Activated B cell treated with CpG ODN at 0.5 μM for 24 hours (primary cell): ENCODE measurements around the gene POLN. TPM values are rescaled to one million over a fixed set of nuclear protein-coding genes. Genes with fewer than 3 reads are reported as not detected.

ENCODE experiments used
- ATAC-seq: fragments of 200-7000 bp; cut with Tn5 transposase; one replicate; pipeline ENCODE4 v1.10.0; 2021; ENCODE audit warnings: low read depth, mild to moderate bottlenecking, moderate library complexity
- CTCF ChIA-PET: fragments of 350-600 bp; sonication (Branson Sonifier 250); formaldehyde crosslinking; loops from one replicate; lab custom pipeline; 2021; ENCODE audit warnings: antibody characterized with exemption; lab: Charles Lee
- POLR2A ChIA-PET: fragments of 350-600 bp; sonication (Branson Sonifier 250); formaldehyde crosslinking; loops from one replicate; lab custom pipeline; 2021; ENCODE audit warnings: antibody characterized with exemption; lab: Charles Lee
- DNase-seq: peaks from one replicate; pipeline ENCODE4 v3.0.0; 2022
- H3K27ac Mint-ChIP-seq: one replicate; pipeline ENCODE4 v1.8.0; 2020; ENCODE audit warnings: mixed read lengths
- H3K27me3 Mint-ChIP-seq: one replicate; pipeline ENCODE4 v1.8.0; 2021; ENCODE audit warnings: mixed read lengths
- H3K36me3 Mint-ChIP-seq: one replicate; pipeline ENCODE4 v1.8.0; 2021; ENCODE audit warnings: low read depth, mixed read lengths
- H3K4me1 Mint-ChIP-seq: one replicate; pipeline ENCODE4 v1.8.0; 2021; ENCODE audit warnings: mixed read lengths
- H3K4me3 Mint-ChIP-seq: one replicate; pipeline ENCODE4 v1.8.0; 2020; ENCODE audit warnings: mild to moderate bottlenecking, mixed read lengths
- H3K9me3 Mint-ChIP-seq: one replicate; pipeline ENCODE4 v1.8.0; 2020; ENCODE audit warnings: mixed read lengths
- intact Hi-C: fragments of 100-400 bp; cut with micrococcal nuclease; formaldehyde crosslinking; loops from one replicate; pipeline ENCODE4 v1.15.1; 2024
- total RNA-seq: library from RNA; stranded (reverse); gene quantifications from 2 replicates; pipeline ENCODE4 v1.2.3, GENCODE V29; 2022
- TF ChIP-seq, protein P1 (sequence below): fragments of 200-600 bp; IDR thresholded peaks from one replicate; pipeline ENCODE4 v1.8.0; 2022; ENCODE audit warnings: antibody characterized with exemption, mild to moderate bottlenecking

Gene POLN
- total RNA-seq, 1 donor from 2014 or later: 1.4 TPM

DNA sequence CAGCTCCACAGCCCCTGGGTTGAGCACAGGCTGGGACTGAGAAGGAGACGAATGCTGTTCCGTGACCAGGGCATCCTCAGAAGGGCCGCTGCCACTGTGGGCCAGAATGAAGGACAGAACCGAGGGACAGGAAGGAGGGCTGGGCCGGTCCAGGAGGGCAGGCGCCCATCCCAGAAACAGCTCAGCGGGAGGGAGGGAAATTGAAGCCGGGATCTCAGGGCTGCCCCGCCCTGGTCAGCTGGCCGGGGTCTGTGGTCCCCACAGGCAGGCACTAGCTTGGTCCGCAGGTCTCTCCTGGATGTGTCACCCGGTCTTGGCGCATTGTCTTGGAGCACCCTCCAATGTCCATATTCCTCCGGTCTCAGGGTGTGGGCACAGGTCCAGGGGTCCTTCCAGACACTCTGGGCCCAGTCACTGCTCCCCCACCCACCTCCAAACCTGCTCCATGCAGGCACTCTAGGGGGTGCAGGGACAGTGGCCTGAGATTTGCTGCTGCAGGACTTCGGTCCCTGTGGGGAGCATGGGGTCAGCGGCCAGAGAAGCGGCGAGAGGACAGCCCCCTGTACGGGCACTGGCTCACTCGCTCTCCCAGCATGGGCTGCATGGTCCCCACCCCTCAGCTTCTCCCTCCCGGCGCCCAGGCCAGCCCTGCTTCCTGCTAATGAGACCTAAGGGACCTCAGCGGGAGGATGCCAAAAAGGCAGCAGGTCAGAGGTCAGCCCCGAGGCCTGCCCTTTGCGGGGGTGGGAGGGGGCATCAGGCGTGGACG, 43.9 kb upstream of the POLN start:
- no peaks in the 10 kb centered on the region for H3K9me3 Mint-ChIP-seq
- TF ChIP-seq, protein P1, sequence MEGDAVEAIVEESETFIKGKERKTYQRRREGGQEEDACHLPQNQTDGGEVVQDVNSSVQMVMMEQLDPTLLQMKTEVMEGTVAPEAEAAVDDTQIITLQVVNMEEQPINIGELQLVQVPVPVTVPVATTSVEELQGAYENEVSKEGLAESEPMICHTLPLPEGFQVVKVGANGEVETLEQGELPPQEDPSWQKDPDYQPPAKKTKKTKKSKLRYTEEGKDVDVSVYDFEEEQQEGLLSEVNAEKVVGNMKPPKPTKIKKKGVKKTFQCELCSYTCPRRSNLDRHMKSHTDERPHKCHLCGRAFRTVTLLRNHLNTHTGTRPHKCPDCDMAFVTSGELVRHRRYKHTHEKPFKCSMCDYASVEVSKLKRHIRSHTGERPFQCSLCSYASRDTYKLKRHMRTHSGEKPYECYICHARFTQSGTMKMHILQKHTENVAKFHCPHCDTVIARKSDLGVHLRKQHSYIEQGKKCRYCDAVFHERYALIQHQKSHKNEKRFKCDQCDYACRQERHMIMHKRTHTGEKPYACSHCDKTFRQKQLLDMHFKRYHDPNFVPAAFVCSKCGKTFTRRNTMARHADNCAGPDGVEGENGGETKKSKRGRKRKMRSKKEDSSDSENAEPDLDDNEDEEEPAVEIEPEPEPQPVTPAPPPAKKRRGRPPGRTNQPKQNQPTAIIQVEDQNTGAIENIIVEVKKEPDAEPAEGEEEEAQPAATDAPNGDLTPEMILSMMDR: no peak
- H3K4me3 Mint-ChIP-seq: no peak overlapping the region
- H3K4me1 Mint-ChIP-seq: peaks cover 33% of the 10 kb centered on the region
- no peak overlapping the region for H3K27ac Mint-ChIP-seq
- no peaks in the 10 kb centered on the region for H3K36me3 Mint-ChIP-seq
- no peak for ATAC-seq
- DNase-seq: no peak
- intact Hi-C loops: no loop called here
- ChIA-PET POLR2A (interaction anchor here (0.5 kb wide), 1 partner anchor 9 kb away, joined by 3 read pairs; no protein-coding TSS in a partner anchor), CTCF (no interaction called here)
- H3K27me3 Mint-ChIP-seq: no peaks in the 10 kb centered on the region

GRCh38 chr4:2284934-2285612, 43.2 kb upstream of the POLN start:
- H3K4me3 Mint-ChIP-seq: no peak overlapping the region
- ATAC-seq: no peak
- TF ChIP-seq, protein P1: no peak
- peaks cover 33% of the 10 kb centered on the region for H3K4me1 Mint-ChIP-seq
- H3K27me3 Mint-ChIP-seq: no peaks in the 10 kb centered on the region
- POLR2A ChIA-PET: interaction anchor here (0.5 kb wide), 1 partner anchor 9 kb away, joined by 3 read pairs; no protein-coding TSS in a partner anchor
- intact Hi-C loops: loop anchor here (5.0 kb wide), 1 partner anchor 107 kb away; no protein-coding TSS in a partner anchor
- no peak overlapping the region for H3K27ac Mint-ChIP-seq
- H3K9me3 Mint-ChIP-seq: no peaks in the 10 kb centered on the region
- CTCF ChIA-PET: no interaction called here
- no peak for DNase-seq
- H3K36me3 Mint-ChIP-seq: no peaks in the 10 kb centered on the region

DNA sequence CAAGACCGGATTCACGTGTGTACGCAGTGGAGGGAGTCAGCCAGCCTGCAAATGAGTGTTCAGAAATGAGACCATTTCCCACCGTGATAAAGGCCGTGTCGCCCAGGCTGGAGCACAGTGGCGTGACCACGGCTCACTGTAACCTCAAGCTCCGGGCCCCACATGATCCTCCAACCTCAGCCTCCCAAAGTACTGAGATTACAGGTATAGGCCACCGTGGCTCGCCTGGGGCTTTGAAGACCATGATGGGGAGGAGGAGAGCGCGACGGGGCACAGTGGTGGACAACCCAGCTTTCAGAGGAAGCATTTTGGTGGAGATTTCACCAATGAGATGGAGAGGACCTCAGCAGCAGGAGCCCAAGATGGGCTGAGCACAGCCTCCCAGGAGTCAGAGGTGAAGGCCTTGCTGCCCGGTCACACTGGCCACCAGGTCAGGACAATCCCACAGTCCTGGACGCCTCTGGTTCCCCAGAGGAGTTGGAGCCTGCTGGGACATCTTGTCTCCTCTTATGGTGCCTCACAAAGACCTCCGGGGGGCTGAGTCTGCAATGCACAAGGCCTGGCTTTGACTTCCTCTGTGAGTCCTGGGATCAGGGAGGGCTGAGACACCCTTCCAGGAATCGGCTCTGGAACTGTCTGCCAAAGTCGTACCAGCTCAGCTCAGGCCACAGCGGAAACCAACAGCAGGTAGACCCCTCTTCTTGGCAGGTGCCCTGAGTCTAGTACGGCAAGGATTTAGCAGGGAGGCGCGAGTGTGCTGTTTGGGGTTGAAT, 42.4 kb upstream of the POLN start:
- peaks cover 35% of the 10 kb centered on the region for H3K4me1 Mint-ChIP-seq
- DNase-seq (no peak), ATAC-seq (no peak)
- POLR2A ChIA-PET: no interaction called here
- TF ChIP-seq, protein P1: no peak
- no peak overlapping the region for H3K4me3 Mint-ChIP-seq
- H3K27ac Mint-ChIP-seq: no peak overlapping the region
- no peaks in the 10 kb centered on the region for H3K36me3 Mint-ChIP-seq
- CTCF ChIA-PET: no interaction called here
- no peaks in the 10 kb centered on the region for H3K9me3 Mint-ChIP-seq
- intact Hi-C loops: loop anchor here (5.0 kb wide), 1 partner anchor 108 kb away; no protein-coding TSS in a partner anchor
- H3K27me3 Mint-ChIP-seq: no peaks in the 10 kb centered on the region

DNA sequence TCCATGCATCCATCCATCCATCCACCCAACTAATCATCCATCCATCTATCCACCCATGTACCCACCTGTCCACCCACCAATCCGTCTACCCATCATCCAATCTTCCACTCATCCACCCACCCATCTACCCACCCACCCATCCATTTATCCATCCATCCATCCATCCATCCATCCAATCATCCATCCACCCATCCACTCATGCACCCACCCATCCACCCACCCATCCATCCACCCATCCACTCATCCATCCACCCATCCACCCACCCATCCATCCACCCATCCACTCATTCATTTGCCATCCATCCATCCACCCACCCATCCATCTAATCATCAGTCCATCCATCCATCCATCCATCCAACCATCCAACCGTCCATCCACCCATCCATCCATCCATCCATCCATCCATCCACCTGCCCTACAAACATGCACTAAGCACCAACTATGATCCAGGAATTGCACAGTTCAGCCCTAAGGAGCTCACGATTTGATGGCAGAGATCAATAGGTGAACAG, 41.3 kb upstream of the POLN start:
- no peaks in the 10 kb centered on the region for H3K36me3 Mint-ChIP-seq
- ATAC-seq (no peak), DNase-seq (no peak)
- no peaks in the 10 kb centered on the region for H3K9me3 Mint-ChIP-seq
- CTCF ChIA-PET: no interaction called here
- H3K4me3 Mint-ChIP-seq: no peak overlapping the region
- intact Hi-C loops: loop anchor here (5.0 kb wide), 1 partner anchor 109 kb away; no protein-coding TSS in a partner anchor
- POLR2A ChIA-PET: interaction anchor here (0.6 to 1.9 kb wide), 2 partner anchors 10 to 20 kb away, joined by 5 to 36 read pairs; partner anchors contain the start of gene MXD4
- H3K27ac Mint-ChIP-seq: no peak overlapping the region
- H3K27me3 Mint-ChIP-seq: no peaks in the 10 kb centered on the region
- TF ChIP-seq, protein P1: no peak
- H3K4me1 Mint-ChIP-seq: peaks cover 35% of the 10 kb centered on the region
